Testis (tissue), 2 donors: ENCODE results near the gene FSCN2.

Experiments
- POLR2A ChIP-seq: fragments of 450-650 bp; IDR thresholded peaks from one replicate; pipeline ENCODE4 v1.6.1; 2017; ENCODE audit warnings: antibody characterized with exemption, mild to moderate bottlenecking, moderate library complexity
- TF ChIP-seq, protein P1 (sequence below), 3 experiments: fragments of 450-650 bp in 2 of 3; fragments of 200-600 bp in 1 of 3; sonication (generic) in 1 of 3; IDR thresholded peaks; one replicate each; pipeline ENCODE4 v1.5.1; 2016 to 2019; ENCODE audit warnings: antibody characterized with exemption in 3 of 3, mild to moderate bottlenecking in 2 of 3, moderate library complexity in 1 of 3

GRCh38 chr17:81513372-81513752 lies 14.8 kb upstream of the FSCN2 start:
- TF ChIP-seq, protein P1, sequence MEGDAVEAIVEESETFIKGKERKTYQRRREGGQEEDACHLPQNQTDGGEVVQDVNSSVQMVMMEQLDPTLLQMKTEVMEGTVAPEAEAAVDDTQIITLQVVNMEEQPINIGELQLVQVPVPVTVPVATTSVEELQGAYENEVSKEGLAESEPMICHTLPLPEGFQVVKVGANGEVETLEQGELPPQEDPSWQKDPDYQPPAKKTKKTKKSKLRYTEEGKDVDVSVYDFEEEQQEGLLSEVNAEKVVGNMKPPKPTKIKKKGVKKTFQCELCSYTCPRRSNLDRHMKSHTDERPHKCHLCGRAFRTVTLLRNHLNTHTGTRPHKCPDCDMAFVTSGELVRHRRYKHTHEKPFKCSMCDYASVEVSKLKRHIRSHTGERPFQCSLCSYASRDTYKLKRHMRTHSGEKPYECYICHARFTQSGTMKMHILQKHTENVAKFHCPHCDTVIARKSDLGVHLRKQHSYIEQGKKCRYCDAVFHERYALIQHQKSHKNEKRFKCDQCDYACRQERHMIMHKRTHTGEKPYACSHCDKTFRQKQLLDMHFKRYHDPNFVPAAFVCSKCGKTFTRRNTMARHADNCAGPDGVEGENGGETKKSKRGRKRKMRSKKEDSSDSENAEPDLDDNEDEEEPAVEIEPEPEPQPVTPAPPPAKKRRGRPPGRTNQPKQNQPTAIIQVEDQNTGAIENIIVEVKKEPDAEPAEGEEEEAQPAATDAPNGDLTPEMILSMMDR (IDR thresholded peaks at IDR 0.05): no peak
- no peak for TF ChIP-seq POLR2A
